Fibroblast of pulmonary artery (primary cell): ENCODE results near the gene TOPBP1.
"Not testable (repeated sequence)": the region's sequence is repeated elsewhere in the genome, so short reads cannot be mapped to it uniquely, and the experiment has no call there.

Experiments
- DNase-seq: peaks from one replicate; pipeline ENCODE4 v3.0.0-alpha.2; 2010; ENCODE audit warnings: low read depth
- H3K4me3 ChIP-seq: replicated peaks from 2 replicates; pipeline ENCODE4 v1.5.1; 2011; ENCODE audit warnings: low read depth, mild to moderate bottlenecking, control low read depth, low read length, moderate library complexity
- TF ChIP-seq, protein P1 (sequence below): IDR thresholded peaks from 2 replicates; pipeline ENCODE4 v1.5.1; 2011; ENCODE audit warnings: mild to moderate bottlenecking, control low read depth, low read length, inconsistent platforms; ENCODE audit errors: missing control alignments

TOPBP1 gene

DNA sequence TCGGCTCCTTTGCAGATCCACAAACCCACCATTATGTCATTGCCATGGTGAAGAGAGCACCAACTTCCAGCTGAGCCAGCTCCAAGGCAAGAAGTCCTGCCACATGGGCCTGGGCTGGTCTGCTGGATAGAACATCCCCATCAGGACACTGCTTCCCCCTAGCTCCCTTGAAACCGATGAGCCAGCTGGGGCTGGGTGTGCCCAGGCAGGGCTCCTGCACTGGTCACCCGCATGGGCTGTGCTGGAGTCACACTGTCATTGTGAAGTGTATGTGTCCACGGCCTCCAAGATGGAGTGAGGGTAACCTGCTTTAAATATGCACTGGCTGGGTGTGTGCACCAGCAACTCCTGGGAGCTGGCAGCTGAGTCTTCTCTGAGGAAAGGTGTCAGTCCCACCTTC, 31.0 kb upstream of the TOPBP1 start:
- TF ChIP-seq, protein P1, sequence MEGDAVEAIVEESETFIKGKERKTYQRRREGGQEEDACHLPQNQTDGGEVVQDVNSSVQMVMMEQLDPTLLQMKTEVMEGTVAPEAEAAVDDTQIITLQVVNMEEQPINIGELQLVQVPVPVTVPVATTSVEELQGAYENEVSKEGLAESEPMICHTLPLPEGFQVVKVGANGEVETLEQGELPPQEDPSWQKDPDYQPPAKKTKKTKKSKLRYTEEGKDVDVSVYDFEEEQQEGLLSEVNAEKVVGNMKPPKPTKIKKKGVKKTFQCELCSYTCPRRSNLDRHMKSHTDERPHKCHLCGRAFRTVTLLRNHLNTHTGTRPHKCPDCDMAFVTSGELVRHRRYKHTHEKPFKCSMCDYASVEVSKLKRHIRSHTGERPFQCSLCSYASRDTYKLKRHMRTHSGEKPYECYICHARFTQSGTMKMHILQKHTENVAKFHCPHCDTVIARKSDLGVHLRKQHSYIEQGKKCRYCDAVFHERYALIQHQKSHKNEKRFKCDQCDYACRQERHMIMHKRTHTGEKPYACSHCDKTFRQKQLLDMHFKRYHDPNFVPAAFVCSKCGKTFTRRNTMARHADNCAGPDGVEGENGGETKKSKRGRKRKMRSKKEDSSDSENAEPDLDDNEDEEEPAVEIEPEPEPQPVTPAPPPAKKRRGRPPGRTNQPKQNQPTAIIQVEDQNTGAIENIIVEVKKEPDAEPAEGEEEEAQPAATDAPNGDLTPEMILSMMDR, result no peak
- H3K4me3 ChIP-seq, result no peak overlapping the region
- DNase-seq, result no peak

DNA sequence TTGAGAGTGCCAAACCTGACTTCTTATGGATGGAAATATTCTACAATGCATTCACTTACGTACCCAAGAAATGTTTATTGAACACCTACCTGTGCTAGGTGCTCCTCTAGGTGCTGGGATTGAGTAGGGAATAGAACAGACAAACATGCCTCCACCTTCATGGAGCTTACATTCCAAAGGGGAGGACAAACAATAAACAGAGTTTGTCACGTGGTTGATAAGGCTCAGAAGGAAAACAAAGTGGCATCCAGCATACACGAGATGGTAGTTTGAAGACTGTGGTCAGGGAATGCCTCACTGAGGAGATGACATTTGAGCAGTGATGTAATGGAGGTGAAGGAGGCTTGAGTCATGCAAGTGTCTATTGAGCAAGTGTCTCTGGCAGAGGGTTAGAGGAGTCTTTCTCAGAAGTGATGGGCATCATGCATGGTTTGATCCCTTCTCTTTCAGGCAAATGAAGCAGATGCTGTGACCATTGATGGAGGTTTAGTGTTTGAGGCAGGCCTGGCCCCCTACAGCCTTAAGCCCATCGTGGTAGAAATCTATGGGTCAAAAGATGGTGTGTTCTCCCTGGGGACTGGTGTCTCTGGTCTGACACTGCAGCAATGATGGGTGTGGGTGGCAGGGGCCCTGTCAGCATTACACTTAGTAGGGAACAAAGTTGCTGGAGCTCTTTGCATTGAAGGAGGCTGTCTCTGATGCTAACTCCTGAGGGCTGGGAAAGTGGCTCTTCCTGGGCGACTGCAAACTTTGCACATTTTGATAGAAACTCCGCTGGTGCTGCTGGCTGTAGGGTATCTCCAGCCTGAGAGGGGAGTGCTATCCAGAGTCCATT, 29.7 kb upstream of the TOPBP1 start:
- TF ChIP-seq, protein P1, result no peak

DNA sequence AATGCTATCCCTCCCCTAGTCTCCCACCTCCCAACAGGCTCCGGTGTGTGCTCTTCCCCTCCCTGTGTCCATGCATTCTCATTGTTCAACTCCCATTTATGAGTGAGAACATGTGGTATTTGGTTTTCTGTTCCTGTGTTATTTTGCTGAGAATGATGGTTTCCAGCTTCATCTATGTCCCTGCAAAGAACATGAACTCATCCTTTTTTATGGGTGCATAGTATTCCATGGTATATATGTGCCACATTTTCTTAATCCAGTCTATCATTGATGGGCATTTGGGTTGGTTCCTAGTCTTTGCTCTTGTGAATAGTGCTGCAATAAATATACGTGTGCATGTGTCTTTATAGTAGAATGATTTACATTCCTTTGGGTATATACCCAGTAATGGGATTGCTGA, 16.3 kb upstream of the TOPBP1 start:
- DNase-seq, result not testable (repeated sequence)

More for the DNA sequence above, 29.7 kb upstream of the TOPBP1 start:
- peak; percentile 17 for DNase-seq
- H3K4me3 ChIP-seq, result no peak overlapping the region

GRCh38 chr3:133676336-133677118, 14.8 kb upstream of the TOPBP1 start:
- H3K4me3 ChIP-seq, result no peak overlapping the region
- TF ChIP-seq, protein P1, result no peak
- no peak for DNase-seq

More for the DNA sequence above, 16.3 kb upstream of the TOPBP1 start:
- H3K4me3 ChIP-seq, result not testable (repeated sequence)

DNA sequence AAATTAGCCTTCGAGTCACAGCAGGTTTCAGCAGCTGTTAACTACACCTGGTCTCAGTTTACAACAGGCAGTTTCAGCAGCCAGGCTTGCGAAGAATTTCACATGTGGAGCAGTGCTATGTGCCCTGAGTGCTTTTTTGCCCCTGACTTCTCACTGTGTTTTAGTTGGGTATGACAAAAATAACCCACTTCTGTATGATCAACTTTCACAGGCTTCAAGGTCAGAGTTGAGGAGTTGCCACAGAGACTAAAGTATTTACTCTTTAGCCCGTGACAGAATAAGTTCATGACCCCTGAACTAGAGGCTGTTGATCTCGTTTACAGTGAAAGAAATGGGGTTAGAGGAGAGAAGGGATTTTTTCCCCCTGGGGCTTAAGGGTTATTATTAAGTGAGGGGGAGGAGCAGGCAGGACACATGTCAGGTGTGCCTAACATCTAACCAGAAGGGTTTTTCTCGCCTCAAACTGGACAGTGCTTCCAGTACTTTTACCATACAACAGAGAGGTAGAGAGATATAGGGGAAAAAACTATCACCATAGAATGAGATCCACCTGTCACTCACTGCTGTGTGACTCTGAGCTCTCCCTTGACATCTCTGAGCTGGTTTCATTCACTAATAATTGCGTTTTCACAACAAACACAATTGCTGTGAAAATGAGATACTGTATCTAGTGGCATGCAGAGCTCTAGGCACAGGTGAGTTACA, 14.0 kb upstream of the TOPBP1 start:
- TF ChIP-seq, protein P1, result no peak
- H3K4me3 ChIP-seq, result no peak overlapping the region
- DNase-seq, result no peak

GRCh38 chr3:133674290-133674919, 12.7 kb upstream of the TOPBP1 start:
- TF ChIP-seq, protein P1, result no peak
- H3K4me3 ChIP-seq, result no peak overlapping the region
- no peak for DNase-seq
